GM18511 (cell line): ENCODE measurements around the gene EVA1A.
"Not testable (repeated sequence)": the region's sequence is repeated elsewhere in the genome, so short reads cannot be mapped to it uniquely, and the experiment has no call there.

Experiments
- ATAC-seq: cut with Tn5 transposase; IDR thresholded peaks from one replicate; pipeline ENCODE4 v1.9.1; 2021; ENCODE audit warnings: mild to moderate bottlenecking, moderate library complexity; ENCODE audit not compliant: unreplicated experiment

Gene EVA1A

GRCh38 chr2:75491129-75491753, 69.5 kb downstream of the EVA1A start:
- no peak for ATAC-seq

- ATAC-seq, result no peak
These were observed 71.0 kb downstream of the EVA1A start for GRCh38 chr2:75489721-75490120.

GRCh38 chr2:75488157-75488556, 72.6 kb downstream of the EVA1A start:
- ATAC-seq, result no peak

- not testable (repeated sequence) for ATAC-seq
These were observed 74.0 kb downstream of the EVA1A start for GRCh38 chr2:75486735-75487134.

GRCh38 chr2:75484840-75485239, 75.9 kb downstream of the EVA1A start:
- no peak for ATAC-seq

- ATAC-seq, result no peak
These were observed 76.9 kb downstream of the EVA1A start for GRCh38 chr2:75483878-75484277.

- ATAC-seq, result no peak
These were observed 78.3 kb downstream of the EVA1A start for GRCh38 chr2:75482398-75482797.

GRCh38 chr2:75480971-75481836, 79.5 kb downstream of the EVA1A start:
- no peak for ATAC-seq

- ATAC-seq, result not testable (repeated sequence)
These were observed 83.0 kb downstream of the EVA1A start for GRCh38 chr2:75477696-75478095.

- no peak for ATAC-seq
These were observed 84.0 kb downstream of the EVA1A start for GRCh38 chr2:75476761-75477160.

- ATAC-seq, result no peak
These were observed 84.8 kb downstream of the EVA1A start for GRCh38 chr2:75475976-75476375.

- ATAC-seq, result no peak
These were observed 85.7 kb downstream of the EVA1A start for GRCh38 chr2:75475049-75475448.

GRCh38 chr2:75474115-75474514, 86.6 kb downstream of the EVA1A start:
- no peak for ATAC-seq

GRCh38 chr2:75466708-75467311, 93.9 kb downstream of the EVA1A start:
- peak; percentile 47 for ATAC-seq

GRCh38 chr2:75465317-75465984, 95.3 kb downstream of the EVA1A start:
- no peak for ATAC-seq

- ATAC-seq, result peak; percentile 61
These were observed 96.3 kb downstream of the EVA1A start for GRCh38 chr2:75464348-75464946.

GRCh38 chr2:75462721-75463120, 98.0 kb downstream of the EVA1A start:
- no peak for ATAC-seq

- ATAC-seq, result no peak
These were observed 98.5 kb downstream of the EVA1A start for GRCh38 chr2:75462206-75462605.

GRCh38 chr2:75460630-75461029, 100.1 kb downstream of the EVA1A start:
- no peak for ATAC-seq

GRCh38 chr2:75459565-75460310, 101.0 kb downstream of the EVA1A start:
- no peak for ATAC-seq
